Subcutaneous adipose tissue (tissue), 4 donors: ENCODE data around the gene C6orf52. TPM values are rescaled to one million over a fixed set of nuclear protein-coding genes. Genes with fewer than 3 reads are reported as not detected.

Experiments used
- CTCF ChIP-seq: fragments of 450-650 bp; IDR thresholded peaks from one replicate; pipeline ENCODE4 v1.5.1; 2016; ENCODE audit warnings: low read depth, mild to moderate bottlenecking, control low read depth, antibody characterized with exemption, moderate library complexity
- total RNA-seq, 4 donors: library from RNA; depleted of rRNA; stranded (reverse); fragments of >200 nt; gene quantifications; one replicate each; pipeline ENCODE4 v1.1.0, GENCODE V29; 2016

The C6orf52 gene
- total RNA-seq, 4 donors from 2014 or later: 1.3 TPM; not detected in 3

- TF ChIP-seq CTCF: no peak
Observed at GRCh38 chr6:10655508-10656055, 38.8 kb downstream of the C6orf52 start.

GRCh38 chr6:10644225-10644624, 50.2 kb downstream of the C6orf52 start:
- no peak for TF ChIP-seq CTCF

- no peak for TF ChIP-seq CTCF
Observed at GRCh38 chr6:10643201-10643651, 51.2 kb downstream of the C6orf52 start.

GRCh38 chr6:10641528-10641927, 52.9 kb downstream of the C6orf52 start:
- no peak for TF ChIP-seq CTCF

- no peak for TF ChIP-seq CTCF
Observed at GRCh38 chr6:10640412-10640811, 54.0 kb downstream of the C6orf52 start.

- no peak for TF ChIP-seq CTCF
Observed at GRCh38 chr6:10633216-10633615, 61.2 kb downstream of the C6orf52 start.

GRCh38 chr6:10630178-10630577, 64.2 kb downstream of the C6orf52 start:
- TF ChIP-seq CTCF: no peak
